ENCODE measurements around the gene CTXN1.

CTXN1 gene

GRCh38 chr19:7944177-7944761 lies 18.3 kb upstream of the CTXN1 start:
- no peaks in the 10 kb centered on the region for H4K20me1 ChIP-seq (ENCODE audit: insufficient read depth, low read length)
- TF ChIP-seq EZH2phosphoT487 (IDR thresholded peaks at IDR 0.05; ENCODE audit: low read depth): no peak
- peak; percentile 96 for TF ChIP-seq CTCF (IDR thresholded peaks at IDR 0.05; ENCODE audit: low read depth, low read length)
- peaks cover 52% of the 10 kb centered on the region for H3K79me2 ChIP-seq (ENCODE audit: low read length)
- H3K4me1 ChIP-seq (ENCODE audit: low read length): peaks cover 11% of the 10 kb centered on the region
- peak overlapping the region; percentile 78 for H3K9ac ChIP-seq (ENCODE audit: low read length)
- peak overlapping the region; percentile 82 for H3K4me3 ChIP-seq (ENCODE audit: low read length)
- peaks cover 18% of the 10 kb centered on the region for H3K36me3 ChIP-seq (replicated peaks; ENCODE audit: low read depth, low read length)
- H3K4me2 ChIP-seq (ENCODE audit: low read length): peak overlapping the region; percentile 91
- H3K9me3 ChIP-seq (ENCODE audit: insufficient read depth, low read length): no peaks in the 10 kb centered on the region
- H2AFZ ChIP-seq (ENCODE audit: low read depth, low read length): peak overlapping the region; percentile 73; the same call in 1 of the 2 replicates
- no peaks in the 10 kb centered on the region for H3K27me3 ChIP-seq (ENCODE audit: low read depth, low read length)
- H3K27ac ChIP-seq (ENCODE audit: low read length): peak overlapping the region; percentile 53

- no peaks in the 10 kb centered on the region for H3K9me3 ChIP-seq (ENCODE audit: insufficient read depth, low read length)
- H3K36me3 ChIP-seq (replicated peaks; ENCODE audit: low read depth, low read length): peaks cover 18% of the 10 kb centered on the region
- TF ChIP-seq EZH2phosphoT487 (IDR thresholded peaks at IDR 0.05; ENCODE audit: low read depth): no peak
- TF ChIP-seq CTCF (IDR thresholded peaks at IDR 0.05; ENCODE audit: low read depth, low read length): no peak
- H3K4me1 ChIP-seq (ENCODE audit: low read length): peaks cover 11% of the 10 kb centered on the region
- H3K79me2 ChIP-seq (ENCODE audit: low read length): peaks cover 52% of the 10 kb centered on the region
- no peaks in the 10 kb centered on the region for H3K27me3 ChIP-seq (ENCODE audit: low read depth, low read length)
- peak within 1 kb of the TSS; percentile 91 for H3K4me2 ChIP-seq (ENCODE audit: low read length)
- peak within 1 kb of the TSS; percentile 98 for H3K9ac ChIP-seq (ENCODE audit: low read length)
- H2AFZ ChIP-seq (ENCODE audit: low read depth, low read length): peak within 1 kb of the TSS; percentile 73
- peak within 1 kb of the TSS; percentile 91 for H3K4me3 ChIP-seq (ENCODE audit: low read length)
- no peaks in the 10 kb centered on the region for H4K20me1 ChIP-seq (ENCODE audit: insufficient read depth, low read length)
- H3K27ac ChIP-seq (ENCODE audit: low read length): peak within 1 kb of the TSS; percentile 68
Measured at GRCh38 chr19:7943444-7944176, 17.7 kb upstream of the CTXN1 start, which contains the start of gene TIMM44. TSS of gene TIMM44 (minus strand) at chr19:7943666. CDS start at chr19:7943651, 15 bp downstream.

GRCh38 chr19:7942981-7943443 lies 17.1 kb upstream of the CTXN1 start:
- peaks cover 11% of the 10 kb centered on the region for H3K4me1 ChIP-seq (ENCODE audit: low read length)
- H4K20me1 ChIP-seq (ENCODE audit: insufficient read depth, low read length): no peaks in the 10 kb centered on the region
- H3K4me3 ChIP-seq (ENCODE audit: low read length): peak overlapping the region; percentile 91
- H3K9ac ChIP-seq (ENCODE audit: low read length): peak overlapping the region; percentile 98
- H3K36me3 ChIP-seq (replicated peaks; ENCODE audit: low read depth, low read length): peaks cover 21% of the 10 kb centered on the region
- peak overlapping the region; percentile 68 for H3K4me2 ChIP-seq (ENCODE audit: low read length)
- peak overlapping the region; percentile 68 for H3K27ac ChIP-seq (ENCODE audit: low read length)
- H3K27me3 ChIP-seq (ENCODE audit: low read depth, low read length): no peaks in the 10 kb centered on the region
- peaks cover 52% of the 10 kb centered on the region for H3K79me2 ChIP-seq (ENCODE audit: low read length)
- peak overlapping the region; percentile 50 for H2AFZ ChIP-seq (ENCODE audit: low read depth, low read length)
- no peaks in the 10 kb centered on the region for H3K9me3 ChIP-seq (ENCODE audit: insufficient read depth, low read length)
- TF ChIP-seq EZH2phosphoT487 (IDR thresholded peaks at IDR 0.05; ENCODE audit: low read depth): no peak
- no peak for TF ChIP-seq CTCF (IDR thresholded peaks at IDR 0.05; ENCODE audit: low read depth, low read length)

GRCh38 chr19:7941895-7942596 lies 16.1 kb upstream of the CTXN1 start:
- Histone ChIP-seq H3K27ac (ENCODE audit: low read length) (no peak overlapping the region), H3K9ac (ENCODE audit: low read length) (peak overlapping the region; percentile 98; the same call in 1 of the 2 replicates), H3K4me3 (ENCODE audit: low read length) (peak overlapping the region; percentile 91), H3K4me2 (ENCODE audit: low read length) (peak overlapping the region; percentile 68), H4K20me1 (ENCODE audit: insufficient read depth, low read length) (no peaks in the 10 kb centered on the region), H3K36me3 (replicated peaks; ENCODE audit: low read depth, low read length) (peaks cover 27% of the 10 kb centered on the region), H3K9me3 (ENCODE audit: insufficient read depth, low read length) (no peaks in the 10 kb centered on the region), H3K27me3 (ENCODE audit: low read depth, low read length) (no peaks in the 10 kb centered on the region), H3K79me2 (ENCODE audit: low read length) (peaks cover 52% of the 10 kb centered on the region), H2AFZ (ENCODE audit: low read depth, low read length) (no peak overlapping the region), H3K4me1 (ENCODE audit: low read length) (peaks cover 11% of the 10 kb centered on the region)
- TF ChIP-seq EZH2phosphoT487 (IDR thresholded peaks at IDR 0.05; ENCODE audit: low read depth) (no peak), CTCF (IDR thresholded peaks at IDR 0.05; ENCODE audit: low read depth, low read length) (no peak)

Measured in OCI-LY3 (cell line).